IMR-90 (cell line): ENCODE data around the gene SCN1B. TPM values are rescaled to one million over a fixed set of nuclear protein-coding genes. Genes with fewer than 3 reads are reported as not detected.
A peak's percentile ranks its signal among the peaks of the same experiment; 100 is the strongest.

Experiments used
- ATAC-seq: fragments of 200-7000 bp; cut with Tn5 transposase; 2 replicates; pipeline ENCODE4 v1.9.1; 2020; ENCODE audit warnings: low read depth, mild to moderate bottlenecking, moderate library complexity
- BruUV-seq: library from RNA; stranded (reverse); fragments of 400-500 nt; replicated peaks from 2 replicates; lab custom pipeline; 2021; lab: Mats Ljungman, UMichigan
- CTCF ChIA-PET: fragments of 300-600 bp; formaldehyde crosslinking; extraction: SDS; loops from one replicate; lab custom pipeline; 2021; ENCODE audit warnings: antibody characterized with exemption; lab: Yijun Ruan, JAX
- POLR2A ChIA-PET: fragments of 300-600 bp; sonication (Branson Sonifier 250); formaldehyde crosslinking; loops from one replicate; lab custom pipeline; 2022; ENCODE audit warnings: antibody characterized with exemption; ENCODE audit not compliant: unreplicated experiment; lab: Charles Lee
- DNase-seq: peaks from one replicate; pipeline ENCODE4 v3.0.0; 2013
- H2AFZ ChIP-seq: replicated peaks from 2 replicates; pipeline ENCODE3; 2013; ENCODE audit warnings: low read length, mild to moderate bottlenecking; ENCODE audit not compliant: poor library complexity
- H2AK5ac ChIP-seq: 2 replicates; pipeline ENCODE4 v1.6.1; 2013; ENCODE audit warnings: low read depth, low read length, inconsistent platforms
- H2AK9ac ChIP-seq: replicated peaks from 2 replicates; pipeline ENCODE3; 2013; ENCODE audit warnings: mild to moderate bottlenecking, low read depth, low read length, moderate library complexity; ENCODE audit not compliant: poor library complexity
- H2BK120ac ChIP-seq: 2 replicates; pipeline ENCODE4 v1.6.1; 2013; ENCODE audit warnings: low read depth, low read length, inconsistent platforms
- H2BK15ac ChIP-seq: 3 replicates; pipeline ENCODE4 v1.6.1; 2013; ENCODE audit warnings: low read depth, low read length, inconsistent platforms
- H2BK20ac ChIP-seq: 2 replicates; pipeline ENCODE4 v1.6.1; 2013; ENCODE audit warnings: low read depth, mild to moderate bottlenecking, inconsistent platforms, low read length, moderate library complexity
- H2BK5ac ChIP-seq: 2 replicates; pipeline ENCODE4 v1.6.1; 2013; ENCODE audit warnings: mild to moderate bottlenecking, low read depth, low read length, inconsistent platforms; ENCODE audit not compliant: poor library complexity, severe bottlenecking
- H3K14ac ChIP-seq: replicated peaks from 2 replicates; pipeline ENCODE4 v1.6.1; 2013; ENCODE audit warnings: low read depth, low read length, inconsistent platforms
- H3K18ac ChIP-seq: 2 replicates; pipeline ENCODE4 v1.6.1; 2013; ENCODE audit warnings: low read depth, low read length, control low read depth
- H3K23ac ChIP-seq: 2 replicates; pipeline ENCODE4 v1.6.1; 2013; ENCODE audit warnings: low read depth, low read length, inconsistent platforms
- H3K27ac ChIP-seq: 2 replicates; pipeline ENCODE4 v1.5.1; 2013; ENCODE audit warnings: mild to moderate bottlenecking, control low read depth, low read length; ENCODE audit not compliant: insufficient read depth
- H3K27me3 ChIP-seq: 2 replicates; pipeline ENCODE4 v1.6.1; 2013; ENCODE audit warnings: low read length; ENCODE audit not compliant: control insufficient read depth, insufficient read depth
- H3K36me3 ChIP-seq: 2 replicates; pipeline ENCODE4 v1.6.1; 2013; ENCODE audit warnings: low read length, mixed read lengths; ENCODE audit not compliant: control insufficient read depth, insufficient read depth
- H3K4ac ChIP-seq: 2 replicates; pipeline ENCODE4 v1.6.1; 2013; ENCODE audit warnings: low read depth, low read length, inconsistent platforms
- H3K4me1 ChIP-seq: 2 replicates; pipeline ENCODE4 v1.6.1; 2013; ENCODE audit warnings: low read length, mixed read lengths; ENCODE audit not compliant: control insufficient read depth, insufficient read depth
- H3K4me2 ChIP-seq: 2 replicates; pipeline ENCODE4 v1.6.1; 2013; ENCODE audit warnings: low read depth, mild to moderate bottlenecking, control low read depth, low read length, moderate library complexity
- H3K4me3 ChIP-seq: 2 replicates; pipeline ENCODE4 v1.5.1; 2013; ENCODE audit warnings: low read depth, mild to moderate bottlenecking, control low read depth, low read length, moderate library complexity; ENCODE audit not compliant: insufficient read depth
- H3K56ac ChIP-seq: 2 replicates; pipeline ENCODE4 v1.6.1; 2013; ENCODE audit warnings: low read length, inconsistent platforms; ENCODE audit not compliant: insufficient read depth; ENCODE audit errors: extremely low read depth
- H3K79me1 ChIP-seq, 2 experiments: 2 replicates each; pipeline ENCODE4 v1.6.1; 2013; ENCODE audit warnings: low read length in 2 of 2, inconsistent platforms in 1 of 2, low read depth in 1 of 2
- H3K9ac ChIP-seq: 2 replicates; pipeline ENCODE4 v1.6.1; 2013; ENCODE audit warnings: low read depth, low read length, control low read depth
- H3K9me1 ChIP-seq: 2 replicates; pipeline ENCODE4 v1.6.1; 2013; ENCODE audit warnings: low read length, inconsistent platforms; ENCODE audit not compliant: insufficient read depth
- H3K9me3 ChIP-seq: 2 replicates; pipeline ENCODE4 v1.6.1; 2013; ENCODE audit warnings: low read length; ENCODE audit not compliant: control insufficient read depth, insufficient read depth
- H4K20me1 ChIP-seq: 2 replicates; pipeline ENCODE4 v1.6.1; 2013; ENCODE audit warnings: low read length, inconsistent platforms; ENCODE audit not compliant: insufficient read depth
- H4K5ac ChIP-seq: 2 replicates; pipeline ENCODE4 v1.6.1; 2013; ENCODE audit warnings: mild to moderate bottlenecking, low read depth, low read length, control low read depth
- H4K8ac ChIP-seq, 2 experiments: 2 replicates each; pipeline ENCODE4 v1.6.1; 2013; ENCODE audit warnings: low read depth in 2 of 2, low read length in 2 of 2, control low read depth in 1 of 2, inconsistent platforms in 1 of 2
- H4K91ac ChIP-seq: 2 replicates; pipeline ENCODE4 v1.6.1; 2013; ENCODE audit warnings: low read depth, low read length, inconsistent platforms; ENCODE audit not compliant: insufficient read depth
- BHLHE40 ChIP-seq: fragments of 150-350 bp; IDR thresholded peaks from 2 replicates; pipeline ENCODE4 v1.6.1; 2016; ENCODE audit warnings: mild to moderate bottlenecking, low read depth, low read length
- CEBPB ChIP-seq: IDR thresholded peaks from 2 replicates; pipeline ENCODE4 v1.6.1; 2012; ENCODE audit warnings: low read depth, low read length, improper control_type of control experiment
- CHD1 ChIP-seq: IDR thresholded peaks from 2 replicates; pipeline ENCODE4 v1.6.1; 2012; ENCODE audit warnings: low read depth, low read length, improper control_type of control experiment
- ELK1 ChIP-seq: fragments of 150-350 bp; IDR thresholded peaks from 2 replicates; pipeline ENCODE4 v1.6.1; 2016; ENCODE audit warnings: low read depth, mild to moderate bottlenecking, low read length, moderate library complexity, borderline replicate concordance
- MAZ ChIP-seq: IDR thresholded peaks from 2 replicates; pipeline ENCODE4 v1.6.1; 2012; ENCODE audit warnings: low read depth, mild to moderate bottlenecking, low read length, improper control_type of control experiment, moderate library complexity, borderline replicate concordance
- MXI1 ChIP-seq: IDR thresholded peaks from 2 replicates; pipeline ENCODE4 v1.6.1; 2012; ENCODE audit warnings: low read depth, mild to moderate bottlenecking, low read length, moderate library complexity, borderline replicate concordance
- RAD21 ChIP-seq: IDR thresholded peaks from 2 replicates; pipeline ENCODE4 v1.6.1; 2012; ENCODE audit warnings: low read length, improper control_type of control experiment
- RCOR1 ChIP-seq: IDR thresholded peaks from 2 replicates; pipeline ENCODE4 v1.6.1; 2012; ENCODE audit warnings: mild to moderate bottlenecking, low read length, improper control_type of control experiment; ENCODE audit not compliant: insufficient replicate concordance
- SMC3 ChIP-seq: fragments of 150-350 bp; IDR thresholded peaks from 2 replicates; pipeline ENCODE4 v1.6.1; 2016; ENCODE audit warnings: low read depth, mild to moderate bottlenecking, antibody characterized with exemption, low read length, moderate library complexity
- USF2 ChIP-seq: fragments of 150-350 bp; IDR thresholded peaks from 2 replicates; pipeline ENCODE4 v1.6.1; 2017; ENCODE audit warnings: mild to moderate bottlenecking, antibody characterized with exemption, low read length, low read depth
- WGBS, 2 experiments: methylation state at CpG; one replicate each; pipeline versions ENCODE4 v1.1.5 to v1.1.7; 2013; ENCODE audit warnings: missing lambda C conversion rate in 2 of 2; ENCODE audit not compliant: insufficient read length in 1 of 2; ENCODE audit errors: extremely low coverage in 2 of 2; 5-methylcytosine and 5-hydroxymethylcytosine counted together
- dilution Hi-C: fragments of 300-500 bp; cut with HindIII; formaldehyde crosslinking; loops from one replicate; pipeline ENCODE4 v1.14.3; 2018; ENCODE audit warnings: low sequenced_read_pairs; ENCODE audit not compliant: unreplicated experiment
- in situ Hi-C: fragments of 300-500 bp; cut with MboI; formaldehyde crosslinking; loops from 3 replicates; pipeline ENCODE4 v1.14.3; 2019; ENCODE audit warnings: low sequenced_read_pairs, inconsistent platforms, mixed read lengths
- intact Hi-C: fragments of 100-400 bp; cut with micrococcal nuclease; formaldehyde crosslinking; loops from 2 replicates; pipeline ENCODE4 v1.10.0; 2022
- polyA plus RNA-seq, 3 experiments: library from polyadenylated mRNA; depleted of rRNA; stranded (reverse); fragments of >200 nt; gene quantifications; 2 replicates each; pipeline ENCODE4 v1.2.3, GENCODE V29; 2012; ENCODE audit warnings: low replicate concordance in 1 of 3
- total RNA-seq: library from RNA; depleted of rRNA; stranded (reverse); fragments of >200 nt; gene quantifications from 2 replicates; pipeline ENCODE4 v1.2.3, GENCODE V29; 2012

SCN1B gene
- total and polyA plus RNA-seq, 2 of the 4 experiments (the other 2 are of a cell fraction), result 2.0 to 9.6 TPM

- Histone ChIP-seq H3K9ac (peak overlapping the region; percentile 92), H2AK5ac (peak overlapping the region; percentile 70), H2BK120ac (no peak overlapping the region), H3K23ac (peak overlapping the region; percentile 93; the same call in 1 of the 2 replicates), H4K5ac (peak overlapping the region; percentile 96), H3K14ac (peak overlapping the region; percentile 86), H3K79me1 (peaks cover 11 to 41% of the 10 kb centered on the region in 2 experiments), H2AK9ac (peak overlapping the region; percentile 98), H3K4me2 (peak overlapping the region; percentile 96), H4K91ac (peak overlapping the region; percentile 93), H3K9me3 (peaks cover 2% of the 10 kb centered on the region; the same call in 1 of the 2 replicates), H4K8ac (peak overlapping the region; percentile 92 to 98; a peak in 3 of 4 replicates), H2BK15ac (no peak overlapping the region), H3K4me1 (peaks cover 14% of the 10 kb centered on the region), H3K4me3 (peak overlapping the region; percentile 96), H4K20me1 (peaks cover 26% of the 10 kb centered on the region), H2AFZ (peak overlapping the region; percentile 95), H3K36me3 (peaks cover 9% of the 10 kb centered on the region), H3K27me3 (no peaks in the 10 kb centered on the region), H3K4ac (peak overlapping the region; percentile 91), H3K9me1 (peaks cover 11% of the 10 kb centered on the region), H2BK20ac (no peak overlapping the region), H2BK5ac (peak overlapping the region; percentile 95), H3K18ac (peak overlapping the region; percentile 92; the same call in 1 of the 2 replicates), H3K56ac (no peak overlapping the region), H3K27ac (peak overlapping the region; percentile 97)
- BruUV-seq, result no TSS peak
- dilution Hi-C loops, result no loop called here
- TF ChIP-seq RAD21 (no peak), CHD1 (no peak), BHLHE40 (no peak), CEBPB (no peak), MAZ (no peak), RCOR1 (no peak), ELK1 (no peak), MXI1 (no peak), SMC3 (no peak), USF2 (no peak)
- no peak for DNase-seq
- ATAC-seq, result no peak
- in situ Hi-C loops, result no loop called here
- ChIA-PET CTCF (interaction anchor here (1.0 kb wide), 1 partner anchor 45 kb away, joined by 3 read pairs; no protein-coding TSS in a partner anchor), POLR2A (no interaction called here)
- intact Hi-C loops, result no loop called here
- WGBS, 2 experiments, result 60% methylated on average over 8 of the region's 13 CpGs; no CpG with 5 or more reads in 1 of the 2 experiments
Measured at GRCh38 chr19:34998777-34999497, 31.3 kb upstream of the SCN1B start.
